ENCODE measurements around the gene ACKR3.

ACKR3 gene

GRCh38 chr2:236587861-236588815 lies 18.5 kb downstream of the ACKR3 start:
- DNase-seq: no peak

GRCh38 chr2:236588932-236589592 lies 19.4 kb downstream of the ACKR3 start:
- no peak for DNase-seq

- no peak for DNase-seq
Measured at GRCh38 chr2:236590846-236591245, 21.2 kb downstream of the ACKR3 start.

GRCh38 chr2:236592821-236593220 lies 23.2 kb downstream of the ACKR3 start:
- DNase-seq: no peak

- DNase-seq: no peak
Measured at GRCh38 chr2:236593531-236593930, 23.9 kb downstream of the ACKR3 start.

GRCh38 chr2:236593956-236594355 lies 24.3 kb downstream of the ACKR3 start:
- DNase-seq: no peak

- DNase-seq: no peak
Measured at GRCh38 chr2:236597629-236598028, 28.0 kb downstream of the ACKR3 start.

- no peak for DNase-seq
Measured at GRCh38 chr2:236599059-236599458, 29.4 kb downstream of the ACKR3 start.

- no peak for DNase-seq
Measured at GRCh38 chr2:236600158-236600557, 30.5 kb downstream of the ACKR3 start.

GRCh38 chr2:236600892-236601291 lies 31.3 kb downstream of the ACKR3 start:
- no peak for DNase-seq

GRCh38 chr2:236601316-236602202 lies 31.9 kb downstream of the ACKR3 start:
- no peak for DNase-seq

- no peak for DNase-seq
Measured at GRCh38 chr2:236602678-236603077, 33.1 kb downstream of the ACKR3 start.

GRCh38 chr2:236603361-236604015 lies 33.9 kb downstream of the ACKR3 start:
- DNase-seq: no peak

- DNase-seq: no peak
Measured at GRCh38 chr2:236604575-236605344, 35.1 kb downstream of the ACKR3 start.

- DNase-seq: no peak
Measured at GRCh38 chr2:236605345-236605734, 35.7 kb downstream of the ACKR3 start.

GRCh38 chr2:236606023-236606422 lies 36.4 kb downstream of the ACKR3 start:
- no peak for DNase-seq

- DNase-seq: no peak
Measured at GRCh38 chr2:236607471-236608187, 38.0 kb downstream of the ACKR3 start.

GRCh38 chr2:236608188-236608525 lies 38.5 kb downstream of the ACKR3 start:
- no peak for DNase-seq

- DNase-seq: no peak
Measured at GRCh38 chr2:236608710-236609109, 39.1 kb downstream of the ACKR3 start.

GRCh38 chr2:236610991-236611821 lies 41.6 kb downstream of the ACKR3 start:
- DNase-seq: no peak
